Putamen (tissue), 1 donor: ENCODE results near the gene NR3C2.
A peak's percentile ranks its signal among the peaks of the same experiment; 100 is the strongest.
"Not testable (repeated sequence)": the region's sequence is repeated elsewhere in the genome, so short reads cannot be mapped to it uniquely, and the experiment has no call there.

Experiments used
- DNase-seq: peaks from one replicate; pipeline ENCODE4 v3.0.0-alpha.2; 2016; ENCODE audit warnings: low spot score

The NR3C2 gene

DNA sequence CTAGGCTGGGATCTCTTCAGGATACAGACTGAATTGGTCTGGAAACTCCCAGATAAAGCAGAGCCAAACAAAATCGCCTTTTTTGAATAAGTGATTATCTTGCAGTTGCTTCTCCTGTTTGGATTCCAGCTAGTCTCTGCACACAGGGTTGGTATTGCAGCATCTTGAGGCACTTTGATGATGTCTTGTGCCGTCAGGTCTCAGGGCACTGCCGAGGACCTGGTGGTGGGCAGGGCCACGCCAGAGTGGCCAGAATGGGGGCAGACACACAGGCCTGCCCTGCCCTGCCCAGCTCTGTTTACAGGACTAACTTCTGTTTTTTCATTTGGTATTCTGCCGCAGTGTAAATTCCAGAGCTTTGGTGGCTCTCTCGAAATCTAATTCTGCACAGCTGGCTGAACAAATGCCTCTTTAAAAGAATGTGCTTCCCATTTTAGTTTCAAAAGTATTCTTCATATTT lies 276.1 kb downstream of the NR3C2 start:
- no peak for DNase-seq

DNA sequence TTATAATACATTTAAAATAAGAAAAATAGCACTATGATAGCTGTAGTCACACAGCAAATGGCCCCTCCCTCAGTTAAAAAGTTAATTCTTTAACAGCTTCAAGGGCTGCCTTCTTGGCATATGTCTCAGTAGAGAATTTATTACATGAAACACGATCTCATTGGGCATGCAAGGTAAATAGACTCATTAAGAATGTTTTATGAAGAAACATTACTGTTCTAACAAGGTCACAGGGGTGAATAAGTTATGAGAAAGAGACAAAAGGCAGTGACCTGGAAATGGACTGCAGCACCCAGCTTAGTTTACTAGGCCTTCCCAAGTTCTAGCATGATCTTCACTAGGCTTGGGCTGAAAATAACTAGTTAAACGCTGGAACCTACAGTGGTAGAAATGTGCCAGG lies 277.7 kb downstream of the NR3C2 start:
- DNase-seq = no peak

DNA sequence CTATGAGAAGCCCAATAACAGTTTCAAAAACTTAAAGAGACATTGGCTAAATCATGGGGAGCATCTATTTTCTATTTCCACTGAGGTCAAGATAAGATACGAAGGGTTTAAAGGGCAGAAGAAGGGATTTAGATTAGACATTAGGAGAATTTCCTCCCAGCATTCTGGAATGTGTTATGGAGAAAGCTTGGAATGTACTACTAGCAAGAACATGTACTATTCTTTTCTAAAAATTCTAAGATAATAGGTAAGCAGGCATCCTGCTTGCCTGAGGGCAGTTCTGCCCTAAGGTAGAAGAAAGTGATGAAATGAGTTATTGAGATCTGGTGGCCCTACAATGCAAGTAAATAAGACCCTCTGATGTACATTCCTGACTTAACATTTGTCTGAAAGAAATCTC lies 279.2 kb downstream of the NR3C2 start:
- DNase-seq = no peak

DNA sequence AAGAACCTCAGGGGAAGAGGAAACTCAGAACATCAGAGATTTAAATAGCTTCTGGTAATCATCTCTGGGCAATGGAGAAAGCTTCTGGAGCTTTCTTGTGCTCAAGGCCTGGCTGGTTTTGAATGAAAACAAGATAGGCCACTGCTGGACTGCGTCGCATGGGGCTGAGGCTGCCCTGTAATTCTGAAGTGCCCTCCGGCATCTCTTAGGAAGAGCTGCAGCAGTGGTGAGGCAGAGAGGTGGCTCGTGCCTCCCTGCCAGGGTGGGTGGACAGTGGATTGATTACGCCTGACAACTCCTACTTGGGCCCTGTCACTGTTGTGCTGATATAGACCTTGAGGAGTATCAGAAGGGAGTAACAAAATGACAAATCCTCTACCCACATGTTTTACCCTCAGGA lies 279.7 kb downstream of the NR3C2 start:
- DNase-seq = no peak

DNA sequence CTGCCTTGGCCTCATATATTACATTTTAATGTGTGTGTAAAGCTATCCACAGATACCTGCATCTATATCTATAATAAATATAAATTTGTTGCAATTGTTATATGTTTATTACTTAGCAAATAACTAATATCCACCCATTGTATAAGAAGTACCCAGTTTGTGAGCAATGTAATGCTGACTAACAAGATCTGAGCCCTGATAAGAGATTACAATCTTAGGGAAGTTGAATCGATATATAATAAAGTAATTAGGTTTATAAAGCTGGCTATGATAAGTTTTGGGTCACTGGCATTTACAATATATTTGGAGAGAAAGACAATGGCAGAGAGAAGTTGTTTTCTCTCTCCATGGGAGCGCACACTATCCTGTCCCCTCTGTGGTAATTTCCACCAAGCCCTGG lies 280.6 kb downstream of the NR3C2 start:
- no peak for DNase-seq

DNA sequence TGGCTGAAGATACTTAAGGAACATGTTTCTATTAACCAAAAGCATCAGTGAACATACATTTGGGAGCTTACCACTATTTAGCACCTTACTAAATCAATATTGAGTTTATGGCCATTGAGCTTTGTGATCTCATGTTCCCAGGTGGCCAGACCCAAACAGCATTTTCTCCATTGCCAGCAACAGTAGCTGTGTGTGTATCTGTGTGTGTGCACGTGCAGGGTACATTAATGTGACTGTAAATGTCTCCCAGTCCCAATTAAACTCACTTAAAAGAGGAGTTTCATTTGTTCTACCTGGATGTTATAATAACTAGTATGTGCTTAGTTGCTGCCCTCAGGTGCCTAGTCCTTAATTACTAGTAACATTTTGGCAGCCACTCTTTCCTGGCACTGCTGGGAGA lies 282.4 kb downstream of the NR3C2 start:
- no peak for DNase-seq

DNA sequence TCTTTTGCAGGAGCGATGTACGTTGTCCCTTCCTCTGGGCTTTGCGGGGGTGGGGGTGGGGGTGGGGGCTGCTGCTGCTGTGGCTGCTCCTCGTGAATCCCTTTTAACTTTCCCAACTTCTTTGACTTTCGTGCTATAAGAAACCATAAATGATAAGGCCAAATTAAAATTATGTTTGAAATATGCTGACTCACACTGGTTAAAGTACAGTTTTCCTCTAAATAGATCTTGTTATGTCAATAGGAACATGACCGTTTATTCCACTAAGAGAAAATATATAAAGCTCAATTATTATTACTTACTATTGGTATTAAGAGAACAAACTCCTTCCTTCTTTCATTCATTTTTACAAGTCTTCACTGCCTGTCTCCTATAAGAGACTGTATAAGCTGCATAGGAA lies 287.4 kb downstream of the NR3C2 start:
- DNase-seq = no peak

DNA sequence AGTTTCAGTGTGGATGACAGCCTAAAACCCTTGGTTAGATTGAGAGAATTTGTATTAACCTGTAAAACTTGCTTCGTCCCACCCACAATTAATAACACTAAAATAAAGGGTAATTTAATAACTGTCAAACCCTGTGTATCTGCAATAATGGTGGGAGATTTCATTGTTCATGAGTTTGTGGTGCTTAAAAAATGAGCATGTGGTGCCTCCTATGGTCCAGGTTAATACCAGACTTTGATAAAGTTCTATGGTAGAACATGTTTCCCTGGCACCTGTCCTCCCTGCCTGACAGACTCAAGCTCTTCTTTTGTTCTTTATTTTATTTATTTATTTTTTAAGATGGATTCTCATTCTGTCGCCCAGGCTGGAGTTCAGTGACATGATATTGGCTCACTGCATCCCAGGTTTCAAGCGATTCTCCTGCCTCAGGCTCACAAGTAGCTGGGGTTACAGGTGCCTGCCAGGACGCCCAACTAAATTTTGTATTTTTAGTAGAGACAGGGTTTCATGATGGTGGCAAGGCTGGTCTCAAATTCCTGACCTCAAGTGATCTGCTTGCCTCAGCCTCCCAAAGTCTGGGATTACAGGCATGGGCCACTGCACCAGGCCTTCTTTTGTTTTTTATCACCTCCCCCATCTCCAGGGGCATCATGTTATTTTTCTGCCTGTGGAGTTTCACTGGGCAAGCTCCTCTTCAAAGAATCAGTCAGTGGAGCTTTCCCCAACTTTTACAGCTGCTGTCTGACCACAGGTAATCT lies 289.2 kb downstream of the NR3C2 start:
- DNase-seq = no peak

DNA sequence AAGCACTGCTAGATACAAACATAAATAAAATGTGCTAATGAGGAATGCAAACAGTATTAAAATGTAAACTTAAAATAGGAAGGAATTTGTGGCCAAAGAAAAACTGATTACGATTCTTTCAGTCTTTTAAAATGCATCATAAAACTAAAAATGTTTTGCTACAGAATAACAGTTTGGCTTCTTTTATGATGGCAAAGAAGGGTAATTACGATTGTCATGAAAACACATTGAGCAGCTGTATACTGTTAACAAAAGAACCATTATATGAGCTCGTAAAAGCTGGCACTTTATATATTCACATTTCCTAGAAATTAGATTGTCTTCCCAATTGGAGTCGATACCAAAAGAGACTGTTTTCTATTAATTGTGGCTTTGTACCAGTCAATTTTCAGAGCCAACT lies 290.4 kb downstream of the NR3C2 start:
- no peak for DNase-seq

DNA sequence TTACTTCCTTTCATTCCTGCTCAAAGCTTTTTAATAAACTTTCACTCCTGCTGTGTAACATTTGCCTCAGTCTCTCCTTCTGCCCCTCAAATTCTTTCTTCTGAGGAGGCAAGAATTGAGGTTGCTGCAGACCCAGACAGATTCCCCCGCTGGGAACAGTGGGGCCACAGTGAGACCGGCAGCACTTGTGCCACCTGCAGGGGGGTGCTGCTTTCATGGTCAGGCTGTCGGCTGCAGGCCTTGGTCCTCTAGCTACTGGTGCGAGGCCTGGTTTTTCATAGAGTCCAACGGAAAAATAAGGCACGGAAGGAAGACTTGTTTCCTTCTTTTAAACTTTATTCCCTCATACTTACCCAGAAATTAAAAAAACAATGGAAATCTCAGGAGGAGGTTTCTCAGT lies 296.7 kb downstream of the NR3C2 start:
- no peak for DNase-seq

DNA sequence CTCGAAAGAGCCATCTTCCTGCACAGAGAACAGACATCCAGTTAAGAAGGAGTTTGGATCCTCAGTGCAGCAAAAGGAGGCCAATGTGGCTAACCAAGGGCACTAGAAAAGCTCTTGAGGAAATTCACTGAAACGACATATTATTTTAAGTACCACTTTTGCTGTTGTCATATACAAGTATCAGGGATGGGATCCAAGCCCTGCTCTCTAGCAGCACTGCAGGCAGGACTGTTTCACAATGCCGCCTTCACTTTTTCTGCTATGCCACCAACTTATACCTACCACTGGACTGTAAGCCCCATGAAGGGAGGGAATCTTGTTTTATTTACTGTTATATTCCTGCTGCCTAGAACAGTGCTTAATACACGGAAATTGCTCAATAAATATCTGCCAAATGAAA lies 299.0 kb downstream of the NR3C2 start:
- DNase-seq = no peak

DNA sequence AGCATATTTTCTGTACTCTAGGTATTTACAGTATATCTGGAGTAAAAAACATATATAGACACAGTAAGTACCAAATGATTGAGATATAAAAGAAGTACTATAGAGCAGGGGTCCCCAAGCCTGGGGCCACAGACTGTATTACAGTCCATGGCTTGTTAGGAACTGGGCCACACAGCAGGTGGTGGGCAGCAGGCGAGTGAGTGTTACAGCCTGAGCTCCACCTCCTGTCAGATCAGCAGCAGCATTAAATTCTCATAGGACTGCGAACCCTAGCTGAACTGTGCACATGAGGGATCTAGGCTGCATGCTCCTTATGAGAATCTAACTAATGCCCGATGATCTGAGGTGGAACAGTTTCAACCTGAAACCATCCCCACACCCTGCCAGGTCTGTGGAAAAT lies 300.7 kb downstream of the NR3C2 start:
- DNase-seq = no peak

DNA sequence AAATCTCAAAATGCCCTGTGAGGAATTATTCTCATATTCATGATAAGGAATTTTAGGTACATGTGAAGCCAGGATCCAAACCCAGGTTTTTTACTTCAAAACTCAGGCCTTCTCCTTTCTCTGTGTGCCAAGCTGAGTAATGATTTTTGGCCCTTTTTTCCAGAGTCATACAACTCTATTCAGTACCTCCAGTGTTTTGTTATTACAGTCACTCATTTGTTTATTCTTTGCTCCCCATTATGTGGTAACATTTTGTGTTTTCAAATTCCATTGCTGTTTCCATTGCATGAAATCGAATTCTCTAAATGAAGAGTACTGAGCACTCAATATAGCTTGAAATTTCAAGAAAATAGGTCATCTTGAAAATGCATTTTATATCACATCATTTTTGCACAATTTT lies 315.4 kb downstream of the NR3C2 start:
- no peak for DNase-seq

DNA sequence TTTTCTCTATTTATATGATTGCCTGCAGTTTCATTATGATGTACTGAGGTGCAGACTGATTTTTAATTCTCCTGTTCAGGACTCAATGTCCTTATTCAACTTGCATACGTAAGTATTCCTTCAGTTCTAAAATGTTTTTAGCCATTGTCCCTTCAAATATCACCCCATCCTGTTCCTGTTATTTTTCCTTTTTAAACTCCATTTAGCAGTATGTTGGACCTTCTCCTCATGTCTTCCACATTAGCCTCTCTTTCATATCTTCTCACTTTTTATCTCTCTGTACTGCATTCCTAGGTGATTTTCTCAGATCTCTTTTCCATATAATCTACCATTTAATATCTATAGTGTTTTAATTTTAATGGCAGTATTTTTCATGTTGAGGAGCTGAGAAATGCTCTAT lies 317.7 kb downstream of the NR3C2 start:
- DNase-seq = no peak

DNA sequence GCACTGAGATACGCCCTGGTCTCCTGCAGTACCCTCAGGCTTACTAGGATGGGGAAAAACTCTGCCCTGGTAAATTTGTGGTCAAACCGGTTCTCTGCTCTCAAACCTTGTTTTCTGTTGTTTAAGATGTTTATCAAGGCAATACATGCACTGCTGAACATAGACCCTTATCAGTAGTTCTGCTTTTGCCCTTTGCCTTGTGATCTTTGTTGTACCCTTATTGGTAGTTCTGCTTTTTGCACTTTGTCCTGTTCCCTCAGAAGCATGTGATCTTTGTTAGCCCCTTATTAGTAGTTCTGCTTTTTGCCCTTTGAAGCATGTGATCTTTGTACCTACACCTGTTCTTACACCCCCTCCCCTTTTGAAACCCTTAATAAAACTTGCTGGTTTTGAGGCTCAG lies 319.1 kb downstream of the NR3C2 start:
- DNase-seq = not testable (repeated sequence)

DNA sequence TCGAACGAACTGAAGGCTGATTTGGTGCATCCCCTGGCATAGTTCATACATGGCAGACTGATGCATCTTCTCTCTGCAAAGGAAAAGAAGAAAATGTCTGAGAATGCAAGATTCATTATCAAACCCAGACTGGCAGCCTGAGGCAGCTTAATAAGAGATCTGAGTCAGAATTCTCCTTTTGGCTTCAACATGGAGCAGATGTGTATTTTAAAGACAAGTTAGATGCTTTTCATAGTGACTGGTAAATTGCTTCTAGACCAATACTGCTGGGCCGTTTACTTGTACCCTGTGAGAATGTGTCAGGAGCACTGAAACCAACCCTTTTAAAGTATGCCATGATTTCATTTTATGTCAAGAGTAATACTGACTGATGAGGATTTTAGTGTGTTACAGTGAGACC lies 322.0 kb downstream of the NR3C2 start:
- no peak for DNase-seq

DNA sequence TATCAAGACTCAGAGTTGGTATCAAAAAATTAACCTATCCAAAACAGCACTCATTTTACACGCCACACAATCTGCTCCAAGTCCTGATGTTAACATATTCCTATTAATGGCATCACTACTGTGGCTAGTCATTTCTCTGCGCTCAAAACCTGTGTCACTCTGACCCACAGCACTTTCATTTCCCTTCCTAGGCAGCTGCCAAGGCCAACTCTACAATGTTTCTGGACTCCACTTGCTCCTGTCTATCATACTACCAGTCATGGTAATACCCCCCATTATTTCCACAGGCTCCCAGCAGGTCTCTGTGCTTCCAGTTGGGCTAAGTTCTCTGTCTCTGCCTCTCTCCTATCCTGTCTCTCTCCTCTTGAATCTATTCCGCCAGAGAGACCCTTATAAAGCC lies 323.6 kb downstream of the NR3C2 start:
- DNase-seq = no peak

DNA sequence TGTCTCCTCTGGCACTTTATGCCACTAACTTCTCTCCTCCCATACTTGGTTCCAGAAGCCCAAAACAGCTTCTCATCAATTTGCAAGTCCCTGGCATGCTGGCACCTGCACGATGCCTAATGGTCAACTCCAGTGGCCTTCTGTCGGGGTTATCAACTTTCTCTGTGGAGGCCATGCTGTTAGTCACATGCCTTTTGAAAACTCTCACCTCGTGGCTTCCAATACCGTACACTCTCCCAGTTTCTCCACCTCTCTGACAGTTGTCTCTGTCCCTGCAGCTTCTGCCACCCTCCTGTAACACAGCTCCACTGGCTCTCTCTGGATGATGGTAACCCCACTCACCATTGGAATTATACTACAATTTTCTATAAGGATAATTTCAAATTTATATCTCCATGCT lies 324.0 kb downstream of the NR3C2 start:
- no peak for DNase-seq

DNA sequence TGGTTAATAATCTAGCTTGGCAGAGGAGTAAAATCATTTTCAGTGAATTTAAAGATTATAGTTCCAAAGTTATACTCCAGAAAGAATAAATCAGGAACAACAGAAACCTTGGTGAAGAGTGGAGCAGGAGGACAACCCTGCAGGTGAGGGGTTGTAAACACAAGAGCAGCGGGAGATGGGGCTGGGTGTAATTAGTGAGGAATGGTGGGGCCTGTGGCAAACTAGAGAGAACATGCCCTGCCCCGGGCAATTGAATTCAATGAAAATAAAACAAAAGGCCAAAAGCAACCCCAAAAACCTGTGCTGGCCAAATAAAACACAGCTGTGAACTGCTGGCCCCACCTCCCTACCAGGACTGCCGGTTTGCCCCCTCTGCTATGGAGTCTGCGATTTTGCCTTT lies 325.2 kb downstream of the NR3C2 start:
- DNase-seq = no peak

DNA sequence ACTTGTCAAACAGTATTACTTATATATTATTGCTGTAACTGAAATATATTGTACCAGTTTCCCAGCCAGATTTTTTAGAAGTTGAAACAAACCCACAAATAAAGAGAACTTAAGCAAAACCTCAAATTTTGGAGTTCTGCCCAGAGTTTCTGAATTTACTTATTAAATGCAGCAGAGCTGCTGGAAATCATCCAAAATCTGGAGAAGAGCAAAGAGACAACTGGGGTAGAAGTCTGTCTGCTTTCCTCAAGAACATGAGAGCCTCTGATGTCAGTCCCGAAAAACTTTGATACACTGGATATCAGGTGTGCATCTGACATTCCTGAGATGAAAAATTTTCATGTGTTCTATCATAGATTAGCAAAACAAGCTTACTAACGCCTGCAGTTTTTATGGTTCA lies 325.9 kb downstream of the NR3C2 start:
- peak; percentile 60 for DNase-seq

DNA sequence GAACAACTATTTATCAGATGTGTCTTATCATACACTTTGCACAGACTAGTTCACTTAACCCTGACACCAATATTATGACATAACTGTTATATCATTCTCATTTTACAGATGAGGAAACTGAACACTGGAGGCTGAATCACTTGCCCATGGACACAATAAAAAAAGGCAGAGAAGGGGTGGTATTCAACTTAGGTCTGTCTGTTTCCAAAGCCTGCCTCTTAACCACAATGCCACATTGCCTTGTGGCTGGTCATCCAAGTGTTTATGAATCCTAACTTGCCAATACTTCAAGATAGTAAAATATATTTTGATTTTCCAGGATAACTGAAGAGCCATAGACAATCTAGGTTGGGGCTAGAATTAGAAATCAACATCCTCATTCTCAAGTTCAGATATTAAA lies 327.8 kb downstream of the NR3C2 start:
- no peak for DNase-seq

DNA sequence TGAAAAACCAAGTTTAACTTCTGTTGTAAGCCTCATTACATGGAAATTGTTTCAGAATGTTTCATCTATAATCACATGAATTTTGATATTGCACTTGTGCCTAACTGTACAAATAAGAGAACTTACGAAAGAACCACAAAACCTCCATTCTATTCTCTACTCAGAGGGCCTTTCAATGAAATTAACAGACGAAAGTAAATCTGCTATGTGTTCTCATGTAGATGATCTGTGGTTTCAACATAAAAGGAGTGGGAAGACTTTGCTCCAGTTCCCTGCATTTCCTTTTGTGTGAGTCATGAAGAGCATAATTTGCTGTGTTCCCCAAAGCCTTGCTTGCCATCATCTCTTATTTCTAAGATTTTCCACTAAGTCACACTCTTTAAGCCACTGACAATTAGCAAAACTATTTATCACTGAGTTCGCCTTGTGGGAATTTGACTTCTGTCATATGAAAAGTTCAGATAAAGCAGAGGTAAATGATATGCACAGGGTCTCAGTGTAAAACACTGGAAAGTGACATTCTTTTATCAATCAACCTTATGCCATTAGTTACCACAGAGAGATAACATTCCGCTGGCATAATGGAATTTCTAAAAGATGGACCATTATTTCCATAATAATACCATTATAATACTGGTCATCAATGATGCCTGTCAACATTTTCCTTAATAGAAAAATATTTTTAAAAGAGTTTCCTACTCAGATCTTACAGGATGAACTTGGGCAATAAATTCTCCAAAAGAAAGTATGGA lies 329.8 kb downstream of the NR3C2 start:
- peak; percentile 48 for DNase-seq

DNA sequence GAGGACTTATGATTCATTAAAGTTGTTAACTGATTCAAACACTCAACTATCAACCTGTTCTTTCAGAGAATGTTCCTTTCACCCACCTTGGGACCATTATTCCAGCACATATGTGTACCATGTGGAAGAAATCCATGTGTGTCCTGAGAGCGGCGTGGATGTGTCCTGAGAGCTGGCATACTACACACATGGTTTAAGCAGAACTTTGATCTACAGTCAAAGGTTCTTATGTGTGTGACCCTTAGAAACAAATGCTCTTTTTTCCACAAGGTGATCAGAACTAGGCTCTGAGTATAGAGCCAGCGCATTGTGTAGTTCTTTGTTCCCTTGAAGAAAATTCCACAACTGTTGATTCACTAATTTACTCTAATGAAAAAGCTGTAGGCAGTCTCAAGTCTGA lies 332.0 kb downstream of the NR3C2 start:
- no peak for DNase-seq

DNA sequence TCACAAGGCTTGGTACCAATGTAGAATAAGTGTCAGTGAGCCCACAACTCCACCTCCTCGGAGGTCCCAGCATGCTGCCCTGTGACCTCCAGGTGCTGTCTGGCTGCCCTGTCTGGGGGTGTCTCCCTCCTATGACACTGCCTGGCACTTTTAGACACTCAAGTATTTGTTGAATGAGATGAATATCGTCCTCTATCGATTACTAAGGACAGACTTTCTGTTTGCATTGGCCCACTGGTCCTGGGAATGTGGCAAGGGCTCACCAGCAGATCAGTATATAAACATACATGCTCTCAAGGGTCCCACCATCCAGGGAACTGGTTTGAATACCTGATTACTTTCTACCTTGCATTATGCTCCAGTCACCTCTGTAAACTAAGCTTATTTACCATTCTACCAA lies 333.0 kb downstream of the NR3C2 start:
- no peak for DNase-seq
